OCI-LY3 (cell line): ENCODE measurements around the gene XCR1.

Experiments used
- H2AFZ ChIP-seq: fragments of 200-600, 300-600 bp; shearing (Covaris generic); 2 replicates; pipeline ENCODE4 v1.6.0; 2014; ENCODE audit warnings: antibody characterized with exemption, low read depth, low read length
- H3K27ac ChIP-seq: fragments of 200-600, 300-600 bp; sonication (generic); 2 replicates; pipeline ENCODE4 v1.5.1; 2014; ENCODE audit warnings: mild to moderate bottlenecking, low read length, moderate library complexity, mixed read lengths
- H3K27me3 ChIP-seq: fragments of 200-600, 300-600 bp; sonication (generic); 2 replicates; pipeline ENCODE4 v1.6.1; 2014; ENCODE audit warnings: low read depth, low read length, mixed read lengths
- H3K36me3 ChIP-seq: fragments of 200-600, 300-600 bp; sonication (generic); replicated peaks from 2 replicates; pipeline ENCODE3; 2014; ENCODE audit warnings: low read depth, low read length, mixed read lengths
- H3K4me1 ChIP-seq: fragments of 300-600, 200-600 bp; sonication (generic); 2 replicates; pipeline ENCODE4 v1.6.1; 2014; ENCODE audit warnings: low read length, mixed read lengths
- H3K4me2 ChIP-seq: fragments of 200-600, 300-600 bp; sonication (generic); 2 replicates; pipeline ENCODE4 v1.6.1; 2014; ENCODE audit warnings: low read length, mixed read lengths
- H3K4me3 ChIP-seq: fragments of 300-600, 200-600 bp; sonication (generic); 2 replicates; pipeline ENCODE4 v1.5.1; 2014; ENCODE audit warnings: antibody characterized with exemption, mild to moderate bottlenecking, low read length, moderate library complexity
- H3K79me2 ChIP-seq: fragments of 300-600, 200-600 bp; shearing (Covaris generic); 2 replicates; pipeline ENCODE4 v1.6.1; 2014; ENCODE audit warnings: mild to moderate bottlenecking, low read length, mixed read lengths
- H3K9ac ChIP-seq: fragments of 300-600, 200-600 bp; shearing (Covaris generic); 2 replicates; pipeline ENCODE4 v1.6.0; 2014; ENCODE audit warnings: mild to moderate bottlenecking, low read length, moderate library complexity
- H3K9me3 ChIP-seq: fragments of 200-600, 300-600 bp; shearing (Covaris generic); 2 replicates; pipeline ENCODE4 v1.6.1; 2014; ENCODE audit warnings: low read length, mixed read lengths; ENCODE audit not compliant: insufficient read depth
- H4K20me1 ChIP-seq: fragments of 200-600, 300-600 bp; sonication (generic); 2 replicates; pipeline ENCODE4 v1.6.1; 2016; ENCODE audit warnings: low read length, mixed read lengths; ENCODE audit not compliant: insufficient read depth
- EZH2phosphoT487 ChIP-seq: fragments of 200-600 bp; shearing (Covaris generic); IDR thresholded peaks from 2 replicates; pipeline ENCODE4 v1.6.1; 2018; ENCODE audit warnings: antibody characterized with exemption, mixed run types, low read depth
- TF ChIP-seq, protein P1 (sequence below): fragments of 200-600, 300-600 bp; sonication (generic); IDR thresholded peaks from 2 replicates; pipeline ENCODE4 v1.5.1; 2014; ENCODE audit warnings: antibody characterized with exemption, low read length, low read depth

The XCR1 gene

DNA sequence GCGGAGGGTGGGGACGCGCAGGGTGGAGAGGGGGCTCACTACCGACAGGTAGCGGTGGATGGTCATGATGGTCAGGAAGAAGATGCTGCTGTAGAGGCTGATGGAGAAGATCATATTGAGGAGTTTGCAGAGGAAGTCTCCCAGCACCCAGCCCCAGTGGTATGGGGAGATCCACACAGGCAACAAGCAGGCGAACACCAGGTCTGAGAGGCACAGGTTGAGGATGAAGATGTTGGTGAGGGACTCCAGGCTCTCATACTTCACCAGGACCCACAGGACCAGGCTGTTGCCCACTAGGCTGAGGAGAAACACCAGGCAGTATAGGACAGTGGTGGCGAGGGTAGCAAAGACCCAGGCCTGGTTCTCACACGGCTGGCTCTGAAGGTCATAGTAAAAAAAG lies 5.8 kb downstream of the XCR1 start:
- Histone ChIP-seq H4K20me1 (no peaks in the 10 kb centered on the region), H3K27ac (no peak overlapping the region), H3K36me3 (no peaks in the 10 kb centered on the region)

DNA sequence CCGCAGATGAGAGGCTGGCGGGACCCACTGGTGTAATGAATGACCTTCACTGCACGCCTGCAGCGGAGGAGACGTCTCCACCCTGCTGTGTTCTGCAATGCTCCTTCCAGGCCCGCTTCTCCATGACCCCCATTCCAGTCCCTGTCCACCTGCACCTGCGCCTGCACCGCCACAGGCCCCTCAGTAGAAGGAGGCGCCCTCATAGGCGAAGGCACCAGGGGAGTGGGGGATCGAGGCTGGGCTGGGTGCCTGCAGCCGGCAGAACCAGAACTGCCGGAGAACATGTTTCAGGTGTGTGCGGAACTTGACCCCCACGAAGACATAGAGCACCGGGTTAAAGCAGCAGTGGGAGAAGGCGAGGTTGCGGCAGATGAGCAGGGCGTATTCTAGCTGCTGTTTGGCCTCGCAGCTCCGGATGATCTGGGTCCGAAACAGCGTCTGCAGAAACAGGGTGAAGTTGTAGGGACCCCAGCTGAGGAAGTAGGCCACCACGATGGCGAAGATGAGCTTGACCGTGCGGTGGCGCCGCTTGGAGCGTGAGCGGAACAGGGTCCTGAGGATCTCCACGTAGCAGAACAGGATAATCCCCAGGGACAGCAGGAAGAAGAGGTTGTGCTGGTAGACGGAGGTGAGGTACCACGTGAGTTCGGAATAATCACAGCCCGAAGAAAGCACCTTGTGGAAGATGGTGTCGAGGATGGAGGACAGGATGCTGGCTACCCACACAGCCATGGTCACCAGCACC lies 6.3 kb downstream of the XCR1 start:
- H3K27ac ChIP-seq, result no peak overlapping the region
- no peaks in the 10 kb centered on the region for H3K36me3 ChIP-seq
- H3K79me2 ChIP-seq, result no peaks in the 10 kb centered on the region
- H3K4me2 ChIP-seq, result no peak overlapping the region
- no peak overlapping the region for H3K9ac ChIP-seq
- H2AFZ ChIP-seq, result no peak overlapping the region
- H3K4me1 ChIP-seq, result no peaks in the 10 kb centered on the region
- TF ChIP-seq EZH2phosphoT487, result no peak
- H4K20me1 ChIP-seq, result no peaks in the 10 kb centered on the region
- H3K9me3 ChIP-seq, result no peaks in the 10 kb centered on the region
- no peak overlapping the region for H3K4me3 ChIP-seq
- H3K27me3 ChIP-seq, result no peaks in the 10 kb centered on the region

More for the DNA sequence above, 5.8 kb downstream of the XCR1 start:
- no peaks in the 10 kb centered on the region for H3K27me3 ChIP-seq
- H3K4me2 ChIP-seq, result no peak overlapping the region
- no peak for TF ChIP-seq EZH2phosphoT487
- TF ChIP-seq, protein P1, sequence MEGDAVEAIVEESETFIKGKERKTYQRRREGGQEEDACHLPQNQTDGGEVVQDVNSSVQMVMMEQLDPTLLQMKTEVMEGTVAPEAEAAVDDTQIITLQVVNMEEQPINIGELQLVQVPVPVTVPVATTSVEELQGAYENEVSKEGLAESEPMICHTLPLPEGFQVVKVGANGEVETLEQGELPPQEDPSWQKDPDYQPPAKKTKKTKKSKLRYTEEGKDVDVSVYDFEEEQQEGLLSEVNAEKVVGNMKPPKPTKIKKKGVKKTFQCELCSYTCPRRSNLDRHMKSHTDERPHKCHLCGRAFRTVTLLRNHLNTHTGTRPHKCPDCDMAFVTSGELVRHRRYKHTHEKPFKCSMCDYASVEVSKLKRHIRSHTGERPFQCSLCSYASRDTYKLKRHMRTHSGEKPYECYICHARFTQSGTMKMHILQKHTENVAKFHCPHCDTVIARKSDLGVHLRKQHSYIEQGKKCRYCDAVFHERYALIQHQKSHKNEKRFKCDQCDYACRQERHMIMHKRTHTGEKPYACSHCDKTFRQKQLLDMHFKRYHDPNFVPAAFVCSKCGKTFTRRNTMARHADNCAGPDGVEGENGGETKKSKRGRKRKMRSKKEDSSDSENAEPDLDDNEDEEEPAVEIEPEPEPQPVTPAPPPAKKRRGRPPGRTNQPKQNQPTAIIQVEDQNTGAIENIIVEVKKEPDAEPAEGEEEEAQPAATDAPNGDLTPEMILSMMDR, result no peak
- H3K4me3 ChIP-seq, result no peak overlapping the region
- no peaks in the 10 kb centered on the region for H3K9me3 ChIP-seq
- no peak overlapping the region for H3K9ac ChIP-seq
- no peaks in the 10 kb centered on the region for H3K79me2 ChIP-seq
- no peaks in the 10 kb centered on the region for H3K4me1 ChIP-seq
- H2AFZ ChIP-seq, result no peak overlapping the region

DNA sequence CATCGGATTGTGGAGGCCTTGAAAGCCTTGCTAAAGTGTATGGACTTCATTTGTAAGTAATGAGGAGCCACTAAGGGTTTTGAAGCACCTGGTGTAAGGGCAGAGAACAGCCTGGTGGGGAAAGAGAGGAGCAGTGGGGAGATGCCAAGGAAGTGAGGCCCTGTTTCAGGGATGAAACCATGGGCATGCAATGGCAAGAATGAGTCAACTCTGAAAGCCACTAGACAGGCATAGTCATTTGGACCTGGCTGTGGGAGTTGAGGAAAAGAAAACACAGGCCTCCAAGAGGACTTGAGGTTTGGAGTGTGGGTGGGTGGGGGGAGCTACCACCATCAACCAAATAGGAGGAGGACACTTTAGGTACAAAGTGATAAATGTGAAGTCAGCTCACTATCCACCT lies 7.6 kb downstream of the XCR1 start:
- Histone ChIP-seq H3K9me3 (no peaks in the 10 kb centered on the region), H3K4me3 (no peak overlapping the region), H3K4me1 (no peaks in the 10 kb centered on the region), H3K9ac (no peak overlapping the region), H2AFZ (no peak overlapping the region), H3K36me3 (no peaks in the 10 kb centered on the region), H3K27ac (no peak overlapping the region), H3K79me2 (no peaks in the 10 kb centered on the region), H4K20me1 (no peaks in the 10 kb centered on the region), H3K4me2 (no peak overlapping the region), H3K27me3 (no peaks in the 10 kb centered on the region)
- TF ChIP-seq EZH2phosphoT487, result no peak
- TF ChIP-seq, protein P1, result no peak

DNA sequence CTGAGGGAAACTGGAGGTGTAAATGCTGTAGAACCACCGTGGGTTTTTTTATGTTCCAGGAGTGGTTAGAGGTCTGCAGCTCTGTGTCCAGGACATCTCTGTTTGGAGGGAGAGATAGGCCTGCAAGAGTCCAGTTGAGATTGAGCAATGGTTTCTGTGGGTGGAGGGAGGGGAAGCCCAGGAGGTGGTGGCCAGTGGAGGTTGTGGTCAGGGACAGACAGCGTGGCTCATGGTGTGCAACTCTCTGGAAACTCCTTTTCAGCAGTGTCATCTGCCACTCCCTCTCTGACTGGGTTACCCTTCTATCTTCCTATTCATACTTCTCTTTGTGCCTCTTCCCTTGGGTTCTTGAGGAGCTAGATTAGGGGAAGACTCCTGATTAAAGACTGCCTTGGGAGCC lies 9.6 kb downstream of the XCR1 start:
- H2AFZ ChIP-seq, result no peak overlapping the region
- H4K20me1 ChIP-seq, result no peaks in the 10 kb centered on the region
- no peaks in the 10 kb centered on the region for H3K9me3 ChIP-seq
- no peaks in the 10 kb centered on the region for H3K27me3 ChIP-seq
- H3K9ac ChIP-seq, result no peak overlapping the region
- H3K4me3 ChIP-seq, result no peak overlapping the region
- H3K27ac ChIP-seq, result no peak overlapping the region
- TF ChIP-seq EZH2phosphoT487, result no peak
- TF ChIP-seq, protein P1, result no peak
- H3K79me2 ChIP-seq, result no peaks in the 10 kb centered on the region
- H3K36me3 ChIP-seq, result no peaks in the 10 kb centered on the region
- H3K4me2 ChIP-seq, result no peak overlapping the region
- H3K4me1 ChIP-seq, result no peaks in the 10 kb centered on the region
